Neuronal stem cell (in vitro differentiated cells): ENCODE measurements around the gene AAR2.

Source experiments
- DNase-seq: peaks from one replicate; pipeline ENCODE4 v3.0.0-alpha.2; 2013; ENCODE audit warnings: low spot score
- H2AFZ ChIP-seq: one replicate; pipeline ENCODE4 v1.6.1; 2013; ENCODE audit warnings: mild to moderate bottlenecking, low read length, inconsistent platforms
- H2AK5ac ChIP-seq: 2 replicates; pipeline ENCODE4 v1.6.1; 2013; ENCODE audit warnings: low read depth, mild to moderate bottlenecking, inconsistent platforms, low read length, moderate library complexity, mixed read lengths
- H2BK120ac ChIP-seq: 2 replicates; pipeline ENCODE4 v1.6.1; 2013; ENCODE audit warnings: low read depth, mild to moderate bottlenecking, inconsistent platforms, low read length, moderate library complexity, mixed read lengths
- H2BK12ac ChIP-seq: one replicate; pipeline ENCODE4 v1.6.1; 2013; ENCODE audit warnings: low read length, inconsistent platforms
- H2BK15ac ChIP-seq: 2 replicates; pipeline ENCODE4 v1.6.1; 2013; ENCODE audit warnings: mild to moderate bottlenecking, low read length, inconsistent platforms, mixed read lengths
- H2BK5ac ChIP-seq: one replicate; pipeline ENCODE4 v1.6.1; 2013; ENCODE audit warnings: inconsistent platforms, mild to moderate bottlenecking, low read length, moderate library complexity
- H3K14ac ChIP-seq: one replicate; pipeline ENCODE4 v1.6.1; 2013; ENCODE audit warnings: low read length, inconsistent platforms
- H3K18ac ChIP-seq: 2 replicates; pipeline ENCODE4 v1.6.1; 2013; ENCODE audit warnings: low read length, inconsistent platforms
- H3K23ac ChIP-seq: 2 replicates; pipeline ENCODE4 v1.6.1; 2013; ENCODE audit warnings: low read depth, mild to moderate bottlenecking, mixed read lengths, low read length, inconsistent platforms; ENCODE audit not compliant: poor library complexity
- H3K27ac ChIP-seq: replicated peaks from 3 replicates; pipeline ENCODE4 v1.5.1; 2013; ENCODE audit warnings: low read length, inconsistent platforms
- H3K27me3 ChIP-seq, 3 experiments: 2 replicates each; pipeline ENCODE4 v1.6.1; 2013; ENCODE audit warnings: low read length in 3 of 3, mild to moderate bottlenecking in 2 of 3, inconsistent platforms in 1 of 3, low read depth in 1 of 3, mixed read lengths in 1 of 3, moderate library complexity in 1 of 3; ENCODE audit not compliant: control insufficient read depth in 3 of 3, insufficient read depth in 3 of 3
- H3K36me3 ChIP-seq, 2 donors: replicated peaks in 1 of 2; 2 replicates each; pipeline ENCODE4 v1.6.1; 2013; ENCODE audit warnings: low read length in 2 of 2; ENCODE audit not compliant: control insufficient read depth in 2 of 2, insufficient read depth in 2 of 2
- H3K4ac ChIP-seq: 2 replicates; pipeline ENCODE4 v1.6.1; 2013; ENCODE audit warnings: inconsistent platforms, mild to moderate bottlenecking, low read length, moderate library complexity
- H3K4me1 ChIP-seq, 2 donors: 1 replicate in 1 of 2; 2 replicates in 1 of 2; pipeline ENCODE4 v1.6.1; 2013; ENCODE audit warnings: low read length in 2 of 2, low read depth in 1 of 2; ENCODE audit not compliant: control insufficient read depth in 2 of 2, insufficient read depth in 1 of 2
- H3K4me2 ChIP-seq: one replicate; pipeline ENCODE4 v1.6.1; 2013; ENCODE audit warnings: mild to moderate bottlenecking, low read length, inconsistent platforms; ENCODE audit not compliant: insufficient read depth, poor library complexity, severe bottlenecking
- H3K4me3 ChIP-seq, 2 donors: 2 replicates each; pipeline ENCODE4 v1.5.1; 2013; ENCODE audit warnings: low read length in 2 of 2, mild to moderate bottlenecking in 2 of 2, inconsistent platforms in 1 of 2, moderate library complexity in 1 of 2
- H3K79me1 ChIP-seq: one replicate; pipeline ENCODE4 v1.6.1; 2013; ENCODE audit warnings: low read depth, mild to moderate bottlenecking, inconsistent platforms, low read length, moderate library complexity
- H3K9ac ChIP-seq: one replicate; pipeline ENCODE4 v1.6.1; 2013; ENCODE audit warnings: mild to moderate bottlenecking, low read depth, low read length, inconsistent platforms; ENCODE audit not compliant: poor library complexity
- H3K9me3 ChIP-seq, 2 donors: replicated peaks in 1 of 2; 2 replicates each; pipeline versions ENCODE3 to v1.6.1; 2013; ENCODE audit warnings: low read length in 2 of 2, mild to moderate bottlenecking in 2 of 2, inconsistent platforms in 1 of 2, low read depth in 1 of 2, mixed read lengths in 1 of 2, moderate library complexity in 1 of 2; ENCODE audit not compliant: control insufficient read depth in 2 of 2, insufficient read depth in 1 of 2
- H4K8ac ChIP-seq: one replicate; pipeline ENCODE4 v1.6.1; 2013; ENCODE audit warnings: low read depth, mild to moderate bottlenecking, inconsistent platforms, low read length, moderate library complexity
- H4K91ac ChIP-seq: one replicate; pipeline ENCODE4 v1.6.1; 2013; ENCODE audit warnings: low read length, low read depth, mild to moderate bottlenecking, inconsistent platforms; ENCODE audit not compliant: poor library complexity
- WGBS, 2 donors: extraction: QIAGEN DNeasy Blood & Tissue Kit; methylation state at CpG; one replicate each; pipeline ENCODE4 v1.1.7; 2013; ENCODE audit warnings: missing lambda C conversion rate in 2 of 2, mixed read lengths in 1 of 2; ENCODE audit not compliant: insufficient read length in 2 of 2, insufficient replicate concordance in 1 of 2; ENCODE audit errors: extremely low coverage in 2 of 2; 5-methylcytosine and 5-hydroxymethylcytosine counted together

Gene AAR2

DNA sequence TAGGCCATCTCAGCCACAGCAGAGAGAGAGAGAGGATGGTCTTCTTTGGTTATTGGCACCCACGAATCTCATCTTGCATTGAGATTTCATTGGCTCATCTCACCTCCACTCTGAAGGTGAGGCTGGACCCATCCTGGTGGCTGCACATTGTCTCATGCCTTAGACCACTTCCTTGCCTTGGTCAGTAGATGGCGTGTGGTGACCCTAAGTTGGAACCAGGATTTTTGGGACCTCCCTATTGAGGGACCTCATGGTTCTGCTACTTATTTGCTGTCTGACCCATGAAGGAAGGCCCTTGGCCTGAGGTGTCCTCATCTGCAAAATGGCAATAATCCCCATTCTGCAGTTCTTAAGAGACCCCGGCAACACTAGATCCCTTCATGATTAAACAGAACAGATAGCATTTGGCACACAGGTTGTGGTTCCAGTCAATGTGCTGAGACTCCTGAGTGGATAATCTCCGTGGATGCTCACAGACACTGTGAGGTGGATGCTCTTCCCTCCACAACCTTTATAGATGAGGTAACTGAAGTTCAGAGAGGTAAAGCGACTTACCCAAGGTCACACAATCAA lies 21.5 kb upstream of the AAR2 start:
- no peak overlapping the region for H4K8ac ChIP-seq
- H3K4me1 ChIP-seq = no peaks in the 10 kb centered on the region
- H3K79me1 ChIP-seq = no peaks in the 10 kb centered on the region
- H3K23ac ChIP-seq = no peak overlapping the region
- H3K14ac ChIP-seq = no peak overlapping the region
- no peak overlapping the region for H4K91ac ChIP-seq
- no peak for DNase-seq
- no peak overlapping the region for H3K18ac ChIP-seq
- no peak overlapping the region for H3K4me3 ChIP-seq
- no peak overlapping the region for H2BK15ac ChIP-seq
- no peak overlapping the region for H3K4me2 ChIP-seq
- no peaks in the 10 kb centered on the region for H3K27me3 ChIP-seq
- no peaks in the 10 kb centered on the region for H3K9me3 ChIP-seq
- no peak overlapping the region for H2BK12ac ChIP-seq
- no peak overlapping the region for H3K27ac ChIP-seq
- no peak overlapping the region for H3K4ac ChIP-seq
- H2BK5ac ChIP-seq = no peak overlapping the region
- no peak overlapping the region for H2AK5ac ChIP-seq
- H2AFZ ChIP-seq = no peak overlapping the region
- WGBS, 2 donors = no CpG with 5 or more reads among the region's 5 CpGs
- H2BK120ac ChIP-seq = no peak overlapping the region
- no peak overlapping the region for H3K9ac ChIP-seq
- H3K36me3 ChIP-seq = peaks cover 2 to 89% of the 10 kb centered on the region in 2 donors

DNA sequence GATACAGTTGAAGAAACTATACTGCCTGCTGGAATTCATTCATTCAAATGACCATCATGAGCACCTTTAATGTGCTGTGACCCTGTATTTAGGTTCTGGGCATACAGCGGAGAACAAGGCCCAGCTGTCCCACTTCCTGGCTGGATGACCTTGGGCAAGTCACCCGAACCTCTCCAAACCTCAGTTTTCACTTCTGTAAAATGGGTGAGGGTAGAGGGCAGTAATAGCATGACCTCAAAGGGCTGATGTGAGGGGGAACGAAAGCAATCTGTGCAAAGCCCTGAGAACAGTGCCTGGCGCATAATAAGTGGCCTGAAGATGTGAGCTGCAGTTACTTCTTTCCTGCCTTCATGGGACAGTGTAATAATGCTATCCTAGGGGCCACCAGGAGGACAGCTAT lies 20.5 kb upstream of the AAR2 start:
- Histone ChIP-seq H2BK15ac (no peak overlapping the region), H3K4ac (no peak overlapping the region), H3K4me3 (no peak overlapping the region), H2BK5ac (no peak overlapping the region), H3K14ac (no peak overlapping the region), H2AFZ (no peak overlapping the region), H3K4me1 (no peaks in the 10 kb centered on the region), H3K4me2 (no peak overlapping the region), H2BK120ac (no peak overlapping the region), H4K8ac (no peak overlapping the region), H3K27me3 (no peaks in the 10 kb centered on the region), H3K27ac (no peak overlapping the region), H2BK12ac (no peak overlapping the region), H3K9me3 (no peaks in the 10 kb centered on the region), H4K91ac (no peak overlapping the region), H2AK5ac (no peak overlapping the region), H3K9ac (no peak overlapping the region), H3K36me3 (peaks cover 2 to 92% of the 10 kb centered on the region in 2 donors), H3K79me1 (no peaks in the 10 kb centered on the region), H3K23ac (no peak overlapping the region), H3K18ac (no peak overlapping the region)
- no peak for DNase-seq
- WGBS, 2 donors = no CpG with 5 or more reads among the region's 4 CpGs

DNA sequence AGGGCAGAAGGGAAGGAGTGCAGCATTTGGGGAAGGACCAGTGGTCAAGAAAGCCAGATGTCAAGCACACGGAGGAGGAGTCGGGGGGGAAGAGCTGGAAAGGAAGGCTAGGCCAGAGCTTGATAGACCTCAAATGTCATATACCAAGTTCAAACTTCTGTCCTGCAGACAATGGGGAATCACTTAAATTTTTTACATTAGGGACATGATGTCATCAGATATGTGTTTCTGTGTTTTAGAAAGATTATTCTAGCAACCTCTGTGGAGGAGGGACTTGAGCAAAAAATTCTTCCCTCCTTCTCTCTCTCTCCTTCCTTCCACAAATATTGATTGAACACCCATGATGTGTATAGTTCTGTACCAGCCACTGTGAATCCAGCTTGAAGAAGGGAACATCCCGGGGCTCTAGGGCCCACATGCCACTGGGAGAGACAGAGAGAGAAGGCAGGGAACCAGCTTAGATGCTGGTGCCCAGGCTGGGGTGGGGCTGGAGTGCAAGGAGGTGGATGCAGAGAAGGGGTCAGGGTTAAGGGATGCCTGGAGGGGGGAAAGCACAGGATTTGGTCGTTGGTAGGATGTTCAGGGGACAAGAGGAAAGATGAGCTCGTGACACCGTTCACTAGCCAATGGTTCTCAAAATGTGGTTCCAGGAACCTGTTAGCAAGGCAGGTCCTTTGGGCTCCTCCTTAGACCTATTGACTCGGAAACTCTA lies 19.8 kb upstream of the AAR2 start:
- H3K4me1 ChIP-seq = no peaks in the 10 kb centered on the region
- no peak overlapping the region for H3K9ac ChIP-seq
- DNase-seq = no peak
- no peak overlapping the region for H3K14ac ChIP-seq
- no peak overlapping the region for H2BK5ac ChIP-seq
- no peak overlapping the region for H3K27ac ChIP-seq
- H4K8ac ChIP-seq = no peak overlapping the region
- no peak overlapping the region for H2BK15ac ChIP-seq
- no peak overlapping the region for H3K4ac ChIP-seq
- H3K27me3 ChIP-seq = no peaks in the 10 kb centered on the region
- H3K4me3 ChIP-seq = no peak overlapping the region
- no CpG with 5 or more reads among the region's 7 CpGs for WGBS, 2 donors
- H3K36me3 ChIP-seq = peaks cover 2 to 95% of the 10 kb centered on the region in 2 donors
- H2BK12ac ChIP-seq = no peak overlapping the region
- no peak overlapping the region for H3K4me2 ChIP-seq
- H3K9me3 ChIP-seq = no peaks in the 10 kb centered on the region
- no peak overlapping the region for H2AK5ac ChIP-seq
- H3K18ac ChIP-seq = no peak overlapping the region
- no peak overlapping the region for H2AFZ ChIP-seq
- no peaks in the 10 kb centered on the region for H3K79me1 ChIP-seq
- H2BK120ac ChIP-seq = no peak overlapping the region
- H4K91ac ChIP-seq = no peak overlapping the region
- H3K23ac ChIP-seq = no peak overlapping the region

DNA sequence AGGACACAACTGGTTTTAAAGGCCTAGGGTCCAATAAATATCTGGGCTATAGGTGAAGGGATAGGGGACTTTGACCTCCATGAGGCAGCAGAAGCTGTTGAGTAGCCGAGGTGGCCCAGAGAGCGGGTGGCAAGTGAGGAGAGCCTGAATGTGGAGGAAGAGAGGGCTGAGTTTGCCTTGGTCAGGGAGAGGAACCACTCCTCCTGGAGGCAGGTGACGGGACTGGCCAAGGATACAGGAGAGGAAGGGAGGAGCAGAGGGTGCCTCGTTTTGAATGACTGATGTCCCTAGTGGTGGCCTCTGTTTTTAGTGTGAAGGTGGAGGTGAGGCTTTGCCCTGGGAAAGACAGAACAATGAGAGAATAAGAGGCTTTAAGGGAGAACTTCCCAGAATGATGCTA lies 19.1 kb upstream of the AAR2 start:
- Histone ChIP-seq H4K8ac (no peak overlapping the region), H3K4me1 (no peaks in the 10 kb centered on the region), H3K14ac (no peak overlapping the region), H3K9me3 (no peaks in the 10 kb centered on the region), H2AFZ (no peak overlapping the region), H3K27ac (no peak overlapping the region), H3K36me3 (peaks cover 2 to 95% of the 10 kb centered on the region in 2 donors), H2BK12ac (no peak overlapping the region), H2BK15ac (no peak overlapping the region), H3K18ac (no peak overlapping the region), H3K4ac (no peak overlapping the region), H3K4me2 (no peak overlapping the region), H3K23ac (no peak overlapping the region), H4K91ac (no peak overlapping the region), H2BK120ac (no peak overlapping the region), H2BK5ac (no peak overlapping the region), H2AK5ac (no peak overlapping the region), H3K4me3 (no peak overlapping the region), H3K79me1 (no peaks in the 10 kb centered on the region), H3K27me3 (no peaks in the 10 kb centered on the region), H3K9ac (no peak overlapping the region)
- DNase-seq = no peak
- no CpG with 5 or more reads among the region's 4 CpGs for WGBS, 2 donors
